Activated CD4-positive, alpha-beta T cell treated with anti-CD3 and anti-CD28 coated beads, Interleukin-2, Interleukin-4, amounts not matched to agents 100 ng/mL and 50 ng/mL, durations not matched to agents 16 hours and 8 hours (primary cell): ENCODE data around the gene LIM2.

Experiments used
- DNase-seq: peaks from one replicate; pipeline ENCODE4 v3.0.0-alpha.2; 2020; ENCODE audit warnings: low spot score

LIM2 gene

GRCh38 chr19:51339687-51340656 is 47.8 kb downstream of the LIM2 start:
- DNase-seq: peak; percentile 96

DNA sequence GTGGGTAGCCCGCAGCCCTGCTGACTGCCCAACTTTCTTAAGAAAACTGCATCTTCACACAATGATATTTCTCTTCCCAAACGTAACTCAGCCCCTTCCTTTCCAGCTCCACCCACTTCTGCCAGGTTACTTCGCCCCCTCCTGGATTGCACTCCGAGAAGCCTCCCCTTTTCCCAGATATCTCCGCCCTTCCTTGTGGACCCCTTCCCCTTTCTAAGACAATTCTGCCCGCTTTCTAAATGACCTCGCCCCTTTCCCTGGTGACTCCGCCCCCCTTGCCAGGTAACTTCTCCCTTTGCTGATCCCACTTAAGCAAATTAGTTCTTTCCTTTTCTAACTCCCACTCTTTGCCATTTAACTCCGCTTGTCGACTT is 48.5 kb downstream of the LIM2 start:
- DNase-seq: no peak

DNA sequence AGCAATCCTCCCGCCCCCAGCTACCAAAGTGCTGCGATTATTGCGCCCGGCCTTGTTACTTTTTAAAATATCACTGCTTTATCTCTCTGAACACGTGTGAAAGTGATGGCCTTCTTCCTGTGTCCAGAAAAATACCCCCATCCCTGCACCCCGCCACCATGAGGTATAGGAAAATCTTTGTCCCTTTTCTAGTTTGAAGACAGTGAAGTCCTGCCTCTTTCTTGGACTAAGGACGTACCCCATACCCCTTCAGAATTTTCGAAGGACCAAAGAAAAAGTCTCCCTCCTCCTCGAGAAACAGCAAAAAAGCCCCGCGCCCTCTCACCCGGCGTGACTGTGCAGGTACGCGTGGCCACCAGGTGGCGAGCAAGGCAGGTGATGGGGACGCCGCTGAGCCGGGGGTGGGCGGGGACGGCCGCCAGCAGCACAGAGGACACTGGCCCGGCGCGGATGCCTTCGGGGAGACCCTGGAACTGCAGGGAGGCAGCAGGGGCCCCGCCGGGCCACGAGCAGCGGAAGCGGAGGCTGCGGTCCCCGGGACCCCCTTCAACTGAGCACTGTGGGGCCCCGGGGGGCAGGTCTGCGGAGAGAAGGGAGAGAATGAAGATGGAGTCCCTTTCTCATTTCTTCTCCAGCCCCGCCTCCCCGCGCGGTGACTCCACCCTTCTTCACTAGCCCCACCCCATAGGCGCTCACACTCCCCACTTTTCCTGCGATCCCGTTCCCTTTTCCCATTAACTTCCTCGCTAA is 49.0 kb downstream of the LIM2 start:
- peak; percentile 86 for DNase-seq

DNA sequence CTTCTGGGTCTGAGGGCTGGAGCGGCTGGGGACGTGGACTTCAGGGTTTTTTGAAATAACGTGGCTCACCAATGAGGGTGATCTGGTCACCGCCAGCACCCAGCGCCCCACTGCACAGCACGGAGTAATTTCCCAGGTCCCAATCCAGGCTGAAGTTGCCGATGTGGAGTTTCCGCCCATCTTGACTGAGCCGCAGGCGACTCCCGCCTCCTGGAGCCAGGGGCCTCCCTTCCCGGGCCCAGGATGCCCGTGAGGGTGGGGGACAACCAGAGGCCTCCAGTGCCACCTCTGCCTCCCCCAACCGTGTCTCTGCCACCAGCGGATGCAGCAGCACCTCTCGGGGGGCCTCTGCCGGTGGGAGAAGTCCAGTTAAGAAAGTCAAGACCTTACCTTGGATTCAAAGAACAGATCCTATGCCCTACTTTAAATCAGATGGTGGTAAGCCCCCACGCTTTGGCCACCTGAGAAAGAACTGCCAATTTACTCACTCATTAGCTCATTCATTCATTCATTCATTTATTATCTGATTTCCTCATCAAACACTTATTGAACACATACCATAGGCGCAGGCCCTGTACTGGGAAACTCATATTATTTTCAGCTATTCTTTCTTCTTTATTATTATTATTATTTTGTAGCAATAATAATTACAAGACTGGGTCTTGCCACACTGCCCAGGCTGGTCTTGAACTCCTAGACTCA is 49.8 kb downstream of the LIM2 start:
- DNase-seq: no peak

DNA sequence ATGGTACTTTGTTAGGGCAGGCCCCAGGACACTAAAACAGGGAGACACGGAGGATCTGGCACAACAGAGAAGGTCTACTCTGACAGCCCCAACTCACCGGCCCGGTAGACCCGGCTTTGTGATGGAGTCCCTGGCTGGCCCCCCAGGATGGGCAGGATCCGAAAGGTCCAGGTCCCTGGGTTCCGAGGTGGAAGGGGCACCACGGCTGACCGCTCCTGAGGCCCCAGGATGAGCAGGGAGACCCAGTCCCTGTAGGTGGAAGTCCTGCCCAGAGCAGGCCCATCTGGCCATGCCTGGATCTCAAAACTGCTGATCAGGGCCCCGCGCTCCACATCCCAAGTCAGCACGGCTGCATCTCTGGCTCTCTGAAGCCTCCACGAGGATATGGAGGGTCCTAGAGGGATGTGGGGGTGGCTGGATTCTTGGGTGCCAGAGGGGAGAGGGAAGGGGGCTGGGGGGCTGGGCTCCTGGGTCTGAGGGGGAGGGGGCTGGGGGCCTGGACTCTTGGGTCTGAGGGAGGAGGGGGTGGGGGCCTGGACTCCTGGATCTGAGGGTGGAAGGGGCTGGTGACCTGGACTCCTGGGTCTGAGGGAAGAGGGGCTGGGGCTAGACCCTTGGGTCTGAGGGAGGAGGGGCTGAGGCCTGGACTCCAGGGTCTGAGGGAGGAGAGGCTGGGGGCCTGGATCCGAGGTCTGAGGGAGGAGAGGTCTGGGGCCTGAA is 50.5 kb downstream of the LIM2 start:
- DNase-seq: no peak

DNA sequence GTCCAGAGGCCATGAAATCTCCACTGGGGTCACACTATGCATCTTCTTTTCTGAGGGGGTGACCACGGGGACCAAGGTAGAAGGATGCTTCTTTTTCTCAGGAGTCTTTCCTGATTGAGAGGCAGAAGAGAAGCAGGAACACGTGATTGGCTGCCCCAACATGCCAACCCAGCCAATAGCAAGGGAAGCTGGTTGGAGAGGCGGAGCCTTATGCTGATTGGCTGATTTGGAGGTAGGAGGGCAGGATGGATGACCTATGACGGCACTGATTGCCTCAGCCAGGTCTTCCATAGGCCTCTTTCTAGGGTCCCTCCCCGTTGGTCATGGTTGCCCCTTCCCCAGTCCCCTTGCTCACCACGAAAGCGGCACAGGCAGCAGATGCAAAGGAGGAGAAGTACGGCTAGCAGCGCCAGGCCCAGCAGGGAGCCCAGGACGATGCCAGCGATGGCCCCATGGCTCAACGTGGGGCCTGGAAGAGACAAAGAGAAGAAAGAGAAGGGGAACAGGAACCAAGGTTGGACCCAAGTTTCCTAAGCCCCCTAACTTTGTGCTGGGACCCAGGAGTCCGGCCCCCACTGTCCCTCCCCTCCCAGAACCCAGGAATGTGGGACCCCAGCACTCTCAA is 53.8 kb downstream of the LIM2 start:
- DNase-seq: no peak

DNA sequence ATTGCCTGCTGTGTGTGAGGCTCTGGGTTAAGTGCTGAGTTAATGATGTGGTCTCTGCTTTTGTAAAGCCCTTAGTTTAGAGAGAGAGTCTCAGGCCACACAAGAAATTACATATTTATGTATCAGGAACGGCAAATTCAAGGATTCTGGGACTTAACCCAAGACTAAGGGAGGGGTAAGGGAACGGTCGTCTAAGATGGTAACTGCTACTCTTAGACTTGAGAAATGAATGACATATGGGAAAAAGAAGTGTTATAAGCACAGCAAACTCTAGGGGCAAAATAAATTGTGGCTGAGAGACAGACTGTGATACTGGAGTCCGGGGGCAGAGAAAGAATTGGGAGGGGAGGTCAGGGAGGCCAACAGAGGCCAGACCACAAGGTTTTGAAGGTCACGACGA is 56.1 kb downstream of the LIM2 start:
- DNase-seq: no peak

DNA sequence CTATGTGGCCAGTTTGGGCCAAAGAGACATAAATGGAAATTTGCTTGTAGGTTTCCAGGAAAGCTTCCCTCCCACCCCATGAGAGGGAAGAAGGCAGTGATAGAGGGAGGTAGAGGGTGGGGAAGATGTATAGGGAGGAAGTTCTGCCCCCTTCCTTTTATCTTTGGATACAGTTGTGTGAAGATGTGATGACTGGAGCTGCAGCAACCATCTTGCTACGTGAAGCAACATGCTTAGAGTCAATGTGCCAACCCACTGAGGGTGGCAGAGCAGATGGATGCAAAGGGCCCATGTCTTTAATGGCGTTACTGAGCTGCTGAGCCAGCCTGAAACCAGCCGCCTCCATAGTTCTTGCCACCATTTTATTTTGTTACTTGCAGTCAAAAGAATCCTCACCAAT is 56.6 kb downstream of the LIM2 start:
- DNase-seq: no peak

- DNase-seq: no peak
Observed at GRCh38 chr19:51330366-51330765, 57.4 kb downstream of the LIM2 start.
